22Rv1 (cell line): ENCODE data around the gene CLASP2.

Source experiments
- CTCF ChIP-seq: fragments of 450-650 bp; IDR thresholded peaks from 2 replicates; pipeline ENCODE4 v1.5.1; 2017; ENCODE audit warnings: mild to moderate bottlenecking
- ZFX ChIP-seq: fragments of 450-650 bp; IDR thresholded peaks from 2 replicates; pipeline ENCODE4 v1.6.1; 2017; ENCODE audit warnings: antibody characterized with exemption, borderline replicate concordance

GRCh38 chr3:33473813-33474212, 244.2 kb downstream of the CLASP2 start:
- TF ChIP-seq CTCF: no peak
- no peak for TF ChIP-seq ZFX
